DMS53 (cell line): ENCODE results near the gene RHBDD3.

ENCODE experiments used
- DNase-seq: peaks from one replicate; lab custom pipeline; 2025; lab: John Stamatoyannopoulos, UW

Gene RHBDD3

DNA sequence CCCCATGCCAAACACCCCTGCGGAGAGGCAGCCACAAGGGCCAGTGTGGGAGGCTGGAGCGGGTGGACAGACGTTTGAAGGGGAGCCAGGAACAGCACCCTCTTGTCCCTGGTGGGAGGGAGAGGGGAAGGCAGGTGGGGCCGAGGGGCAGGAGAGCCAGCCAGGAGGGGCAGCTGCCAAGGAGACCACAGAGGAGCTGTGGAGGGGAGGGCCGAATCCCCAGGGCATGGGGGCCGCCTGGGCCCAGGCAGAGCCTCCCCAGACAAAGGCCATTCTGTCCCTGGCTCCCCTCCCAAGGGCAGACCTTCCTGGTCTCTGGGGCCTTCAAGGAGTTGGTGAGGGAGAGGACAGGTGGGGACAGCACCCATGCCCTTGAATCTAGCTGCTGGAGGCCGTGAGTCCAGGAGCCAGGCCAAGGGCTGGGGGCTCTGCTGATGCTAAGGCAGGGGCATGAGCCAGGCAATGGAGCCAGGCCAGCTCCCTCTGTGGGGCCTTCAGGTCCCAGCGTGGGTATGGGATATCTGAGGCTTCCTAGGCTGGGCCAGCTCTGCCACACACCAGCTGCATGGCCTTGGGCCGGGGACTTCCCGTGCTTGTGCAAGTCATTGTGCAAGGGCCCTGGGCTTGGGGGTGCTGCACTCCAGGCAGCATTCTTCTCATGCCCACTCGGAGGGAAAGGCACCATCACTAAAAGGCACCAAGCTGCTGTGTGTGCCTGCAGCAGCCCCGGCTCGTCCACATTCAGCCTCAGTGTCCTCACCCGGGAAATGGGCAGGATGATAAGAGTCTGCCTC lies 50.7 kb downstream of the RHBDD3 start:
- DNase-seq, result no peak

DNA sequence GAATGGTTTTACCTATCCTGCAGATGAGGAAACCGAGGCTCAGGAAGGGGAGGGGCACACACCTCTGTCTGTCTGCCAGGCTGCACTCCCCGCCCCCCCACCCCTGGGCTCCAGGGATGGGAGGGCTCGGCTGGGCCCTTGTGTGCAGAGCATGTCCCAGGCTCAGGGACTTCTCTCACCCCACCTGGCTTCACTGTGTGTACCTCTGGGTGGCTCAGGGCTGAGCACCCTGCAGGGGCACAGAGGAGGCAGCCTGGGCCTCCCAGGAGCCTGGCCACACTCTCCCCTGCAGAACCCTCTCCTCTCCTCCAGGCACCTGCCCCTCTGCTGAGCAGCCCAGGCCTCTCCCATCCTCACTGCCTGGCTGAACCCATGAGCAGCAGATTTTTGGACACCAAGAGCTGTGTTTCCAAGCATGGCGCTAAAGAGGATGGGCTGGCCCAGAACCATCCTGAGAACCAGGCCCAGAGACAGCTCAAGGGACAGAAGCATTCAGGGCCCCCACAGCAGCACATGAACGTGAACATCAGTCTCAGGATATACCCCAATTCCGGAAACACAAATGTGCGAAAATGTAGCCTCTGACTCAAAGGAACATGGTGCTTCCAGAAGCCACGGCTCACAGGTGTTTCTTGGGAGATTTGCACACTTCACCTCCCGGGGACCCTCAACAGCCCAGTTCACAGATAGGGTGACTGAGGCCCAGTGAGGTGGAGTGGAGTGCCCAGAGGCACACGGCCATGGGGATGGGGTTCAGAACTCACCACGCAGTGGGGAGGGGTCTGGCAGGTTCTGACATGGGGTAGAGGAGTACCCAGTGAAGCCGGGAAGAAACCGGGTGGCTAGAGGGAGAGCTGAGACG lies 51.5 kb downstream of the RHBDD3 start:
- no peak for DNase-seq

DNA sequence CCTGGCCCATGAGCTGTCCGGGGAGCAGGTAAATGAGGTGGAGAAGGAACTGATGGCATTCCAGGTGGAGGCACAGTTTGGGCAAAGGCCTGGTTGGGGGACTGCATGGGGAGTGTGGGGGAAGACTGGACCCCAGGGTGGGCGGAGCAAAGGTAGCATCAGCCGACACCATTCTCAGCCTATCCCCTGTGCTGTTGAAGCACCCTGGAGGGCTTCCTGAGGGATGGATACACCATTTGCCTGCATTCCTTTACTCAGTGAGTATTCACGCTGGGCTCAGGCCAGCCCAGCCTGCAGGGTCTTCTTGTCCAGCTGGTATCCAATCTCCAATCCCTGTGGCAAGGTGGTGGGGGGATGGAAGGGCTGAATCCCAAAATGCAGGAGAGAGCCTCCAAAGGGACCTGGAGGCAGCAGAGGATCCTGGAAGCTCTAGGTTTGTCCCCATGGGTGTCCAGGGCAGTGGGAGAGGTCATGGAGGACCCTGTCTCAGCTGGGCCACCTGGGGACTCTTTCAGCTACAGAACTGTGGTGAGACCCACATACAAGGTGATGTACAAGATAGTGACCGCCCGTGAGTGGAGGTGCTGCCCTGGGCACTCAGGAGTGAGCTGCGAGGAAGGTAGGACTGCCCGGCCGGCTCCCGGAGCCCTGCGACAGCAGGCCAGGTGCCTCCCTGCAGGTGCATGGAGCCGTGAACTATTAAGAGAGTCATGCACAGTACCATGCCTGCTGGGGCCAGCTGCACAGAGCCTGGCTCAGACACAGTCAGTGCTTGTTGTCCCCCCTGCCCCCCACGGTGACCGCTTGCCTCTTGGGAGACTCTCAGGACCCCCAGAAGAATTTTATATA lies 52.5 kb downstream of the RHBDD3 start:
- DNase-seq, result peak; percentile 8

DNA sequence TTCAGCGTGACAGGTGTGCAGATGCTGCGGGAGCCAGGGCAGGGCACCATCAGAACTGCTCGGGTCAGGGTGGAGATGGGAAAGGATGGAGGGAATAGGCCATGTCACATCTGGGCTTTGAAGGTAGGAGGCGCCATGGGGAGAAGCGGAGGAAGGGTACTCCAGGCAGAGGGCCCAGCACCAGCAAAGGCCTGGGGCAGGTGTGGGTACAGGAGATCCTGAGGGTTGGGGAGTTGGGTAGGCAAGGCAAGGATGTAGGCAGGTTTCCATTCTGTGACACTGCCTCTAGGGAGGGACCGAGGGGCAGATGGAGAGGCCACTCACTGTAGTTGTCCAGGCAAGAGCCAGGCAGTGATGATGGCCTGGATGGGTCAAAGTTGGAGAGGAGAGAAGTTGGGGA lies 53.5 kb downstream of the RHBDD3 start:
- DNase-seq, result no peak

DNA sequence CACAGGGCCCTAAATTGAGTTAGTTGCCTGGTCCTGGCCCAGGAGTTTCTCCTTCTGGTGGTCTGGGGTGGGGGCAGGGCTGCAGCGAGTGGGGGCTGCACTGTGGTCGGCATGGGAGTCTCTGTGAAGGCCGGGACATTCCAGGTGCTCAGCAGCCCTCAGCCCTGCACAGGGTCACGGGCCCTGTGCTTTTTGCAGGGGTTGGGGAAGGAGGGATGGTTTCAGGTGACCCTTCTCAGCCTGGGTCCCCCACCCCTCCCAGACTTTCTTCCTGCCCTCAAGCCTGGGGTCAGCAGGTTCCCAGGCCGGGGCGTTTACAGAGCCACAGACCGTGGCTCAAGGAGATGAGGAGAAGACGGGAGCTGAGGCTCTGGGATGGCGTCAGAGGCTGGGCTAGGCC lies 54.3 kb downstream of the RHBDD3 start:
- no peak for DNase-seq

DNA sequence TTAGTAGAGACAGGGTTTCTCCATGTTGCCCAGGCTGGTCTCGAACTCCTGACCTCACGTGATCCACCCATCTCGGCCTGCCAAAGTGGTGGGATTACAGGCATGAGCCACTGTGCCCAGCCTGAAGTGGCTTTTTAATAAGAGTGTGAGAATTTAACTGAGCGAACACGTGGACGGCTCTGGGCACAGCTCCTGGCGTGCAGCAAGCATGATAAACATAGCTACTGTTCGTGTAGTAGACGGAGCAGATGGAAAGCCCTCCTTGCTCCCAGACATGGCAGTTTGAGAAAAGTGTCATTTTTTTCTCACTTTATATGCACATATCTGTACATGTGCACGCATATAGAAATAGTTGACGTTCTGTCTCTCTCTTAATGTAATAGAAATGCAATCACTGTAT lies 55.0 kb downstream of the RHBDD3 start:
- no peak for DNase-seq

DNA sequence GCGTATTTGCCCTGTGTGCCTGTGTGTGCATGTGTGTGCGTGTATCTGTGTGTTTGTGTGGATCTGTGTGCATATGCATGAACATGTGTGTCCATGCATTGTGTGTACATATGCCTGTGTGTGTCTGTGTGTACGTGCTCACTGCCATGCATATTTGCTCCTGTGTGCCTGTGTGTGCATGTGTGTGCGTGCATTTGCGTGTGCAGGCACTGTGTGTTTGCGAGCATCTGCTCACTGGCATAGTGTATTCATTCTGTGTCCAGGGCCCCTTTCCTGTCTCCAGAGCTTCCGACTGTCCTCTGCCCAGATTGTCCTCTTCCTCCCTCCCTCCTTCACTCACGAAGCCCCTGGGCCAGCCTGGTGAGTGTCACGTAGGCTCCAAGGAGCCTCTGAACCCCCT lies 56.3 kb downstream of the RHBDD3 start:
- DNase-seq, result no peak

DNA sequence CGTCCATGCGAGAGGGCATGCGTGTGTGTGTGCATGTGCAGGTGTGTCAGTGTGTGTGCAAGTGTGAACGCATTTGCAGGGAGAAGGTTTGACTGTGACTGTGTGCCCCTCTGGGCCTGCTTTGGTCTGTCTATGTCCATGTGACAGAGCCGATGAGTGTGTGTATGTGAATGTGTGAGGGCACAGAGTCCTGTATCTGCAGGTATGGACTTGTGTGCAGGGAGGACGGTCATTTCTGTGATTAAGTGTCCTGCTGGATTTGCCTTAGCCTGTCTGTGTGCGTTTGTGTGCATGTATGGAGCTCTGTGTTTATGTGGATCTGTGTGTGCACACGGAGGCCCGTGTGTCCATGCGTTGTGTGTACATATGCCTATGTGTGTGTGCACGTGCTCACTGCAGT lies 56.7 kb downstream of the RHBDD3 start:
- no peak for DNase-seq
